SHP77 (cell line): Measurements from ENCODE around the gene PLD4.
"Not testable (repeated sequence)": the region's sequence is repeated elsewhere in the genome, so short reads cannot be mapped to it uniquely, and the experiment has no call there.

Experiments used
- DNase-seq, 2 experiments: peaks; one replicate each; lab custom pipeline; 2025; lab: John Stamatoyannopoulos, UW

PLD4 gene

DNA sequence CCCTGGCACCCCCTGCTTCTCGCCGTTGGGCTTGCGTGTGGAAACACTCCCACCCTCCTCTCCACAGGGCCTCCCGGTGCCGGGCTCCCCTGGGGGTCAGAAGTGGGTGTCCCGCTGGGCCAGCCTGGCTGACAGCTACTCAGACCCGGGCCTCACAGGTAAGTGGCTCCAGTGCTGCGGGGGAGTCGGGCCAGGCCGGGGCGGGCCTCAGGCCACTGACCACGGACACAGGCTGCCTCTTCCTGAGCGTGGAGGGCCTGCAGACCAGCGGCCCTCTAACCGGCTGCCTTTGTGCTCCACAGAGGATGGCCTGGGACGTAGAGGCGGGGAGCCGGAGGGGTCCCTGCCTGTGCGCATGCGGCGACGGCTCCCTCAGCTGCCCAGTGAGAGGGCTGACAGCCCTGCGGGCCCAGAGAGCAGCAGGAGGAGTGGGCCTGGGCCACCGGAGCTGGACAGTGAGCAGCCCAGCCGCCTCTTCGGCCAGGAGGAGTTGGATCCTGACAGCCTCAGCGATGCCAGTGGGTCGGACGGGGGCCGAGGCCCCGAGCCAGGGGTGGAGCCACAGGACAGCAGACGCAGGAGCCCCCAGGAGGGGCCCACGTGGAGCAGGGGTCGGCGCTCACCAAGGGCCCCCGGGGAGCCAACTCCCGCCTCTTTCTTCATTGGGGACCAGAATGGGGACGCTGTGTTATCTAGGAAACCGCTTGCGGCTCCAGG lies 38.5 kb upstream of the PLD4 start:
- no peak for DNase-seq

- DNase-seq: no peak
These were observed 37.7 kb upstream of the PLD4 start for GRCh38 chr14:104886690-104887622.

GRCh38 chr14:104887623-104888488 lies 36.8 kb upstream of the PLD4 start:
- DNase-seq: no peak

- DNase-seq: no peak
These were observed 35.9 kb upstream of the PLD4 start for GRCh38 chr14:104888489-104889374.

DNA sequence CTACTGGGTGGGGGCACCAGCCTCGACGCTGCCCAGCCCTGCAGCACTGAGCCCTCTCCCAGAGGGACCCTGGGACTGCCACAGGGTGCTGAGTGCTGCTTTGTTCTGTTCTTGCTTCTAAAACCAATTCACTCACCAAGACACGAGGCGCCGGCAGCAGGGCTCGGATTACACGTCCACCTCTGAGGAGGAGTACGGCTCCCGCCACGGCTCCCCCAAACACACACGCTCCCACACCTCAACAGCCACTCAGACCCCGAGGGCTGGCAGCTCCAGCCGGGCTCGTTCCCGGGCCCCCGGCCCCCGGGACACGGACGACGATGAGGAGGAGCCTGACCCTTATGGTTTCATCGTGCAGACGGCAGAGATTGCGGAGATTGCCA lies 35.3 kb upstream of the PLD4 start:
- DNase-seq: no peak

DNA sequence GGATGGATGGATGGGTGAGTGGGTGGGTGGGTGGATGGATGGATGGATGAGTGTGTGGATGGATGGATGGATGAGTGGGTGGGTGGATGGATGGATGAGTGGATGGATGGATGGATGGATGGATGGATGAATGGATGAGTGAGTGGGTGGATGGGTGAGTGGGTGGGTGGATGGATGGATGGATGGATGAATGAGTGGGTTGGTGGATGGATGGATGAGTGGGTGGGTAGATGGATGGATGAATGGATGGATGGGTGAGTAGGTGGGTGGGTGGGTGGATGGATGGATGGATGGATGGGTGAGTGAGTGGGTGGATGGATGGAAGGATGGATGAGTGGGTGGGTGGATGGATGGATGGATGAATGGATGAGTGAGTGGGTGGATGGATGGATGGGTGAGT lies 34.4 kb upstream of the PLD4 start:
- not testable (repeated sequence) for DNase-seq

DNA sequence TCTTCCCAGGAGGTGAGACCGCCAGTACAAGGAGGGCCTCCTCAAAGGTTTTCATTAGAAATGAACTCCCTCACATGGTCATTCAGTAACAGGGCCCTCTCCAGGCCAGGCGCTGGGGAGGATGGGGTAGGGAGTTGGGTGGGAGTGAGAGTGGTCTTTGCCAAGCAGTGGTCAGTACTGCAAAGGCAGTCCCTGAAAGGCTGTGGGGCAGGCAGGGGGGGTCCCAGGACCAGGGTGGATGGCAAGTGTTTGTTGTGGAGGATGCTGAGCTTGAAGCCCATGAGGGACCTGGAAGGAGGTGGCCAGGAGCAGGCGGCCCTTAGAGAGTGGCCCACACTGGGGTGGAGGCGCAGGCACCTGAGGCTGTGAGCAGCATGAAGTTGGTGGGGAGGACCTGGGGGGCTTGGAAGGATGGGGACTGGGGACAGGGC lies 33.5 kb upstream of the PLD4 start:
- DNase-seq: no peak

DNA sequence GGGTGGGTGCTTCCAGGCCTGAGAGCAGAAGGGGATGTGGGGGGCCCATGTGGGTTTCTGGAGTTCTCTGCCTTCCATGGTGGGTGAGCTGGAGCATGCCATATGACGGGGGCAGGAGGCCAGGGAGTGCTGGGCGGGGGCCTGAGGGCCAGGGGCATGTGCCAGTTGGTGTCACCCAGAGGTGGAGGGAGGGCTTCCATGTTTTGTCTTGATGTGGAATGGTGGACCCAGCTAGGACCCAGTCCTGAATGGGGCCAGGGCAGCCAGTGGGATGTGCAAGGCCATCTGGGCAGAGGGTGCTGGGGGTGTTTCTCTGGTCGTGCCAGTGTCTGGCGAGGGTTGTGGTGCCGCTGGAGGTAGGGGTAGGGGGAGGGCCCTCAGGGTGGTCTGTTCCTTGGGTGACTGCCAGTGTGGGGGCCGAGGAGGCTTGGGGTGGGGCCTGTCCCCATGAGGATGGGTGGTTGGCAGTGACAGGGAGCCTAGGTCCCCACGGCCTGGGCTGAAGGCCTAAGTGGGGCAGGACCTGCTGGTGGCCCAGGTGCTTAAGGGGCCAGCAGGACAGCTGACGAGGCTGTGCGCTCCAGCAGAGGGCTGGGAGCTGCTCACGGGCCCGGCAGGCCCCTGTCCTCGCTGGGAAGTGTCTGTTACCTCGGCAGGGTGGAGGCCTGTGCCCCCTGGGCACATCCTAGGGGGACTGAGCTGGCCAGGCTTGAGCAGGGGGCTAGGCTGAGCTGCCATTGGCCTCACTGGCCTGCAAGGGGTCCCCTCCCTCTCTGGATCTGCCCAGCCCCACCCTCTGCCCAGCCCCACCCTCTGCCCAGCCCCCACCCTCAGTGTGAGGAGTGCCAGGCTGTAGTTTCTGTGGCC lies 32.8 kb upstream of the PLD4 start:
- no peak for DNase-seq

- no peak for DNase-seq
These were observed 31.9 kb upstream of the PLD4 start for GRCh38 chr14:104892531-104893434.

DNA sequence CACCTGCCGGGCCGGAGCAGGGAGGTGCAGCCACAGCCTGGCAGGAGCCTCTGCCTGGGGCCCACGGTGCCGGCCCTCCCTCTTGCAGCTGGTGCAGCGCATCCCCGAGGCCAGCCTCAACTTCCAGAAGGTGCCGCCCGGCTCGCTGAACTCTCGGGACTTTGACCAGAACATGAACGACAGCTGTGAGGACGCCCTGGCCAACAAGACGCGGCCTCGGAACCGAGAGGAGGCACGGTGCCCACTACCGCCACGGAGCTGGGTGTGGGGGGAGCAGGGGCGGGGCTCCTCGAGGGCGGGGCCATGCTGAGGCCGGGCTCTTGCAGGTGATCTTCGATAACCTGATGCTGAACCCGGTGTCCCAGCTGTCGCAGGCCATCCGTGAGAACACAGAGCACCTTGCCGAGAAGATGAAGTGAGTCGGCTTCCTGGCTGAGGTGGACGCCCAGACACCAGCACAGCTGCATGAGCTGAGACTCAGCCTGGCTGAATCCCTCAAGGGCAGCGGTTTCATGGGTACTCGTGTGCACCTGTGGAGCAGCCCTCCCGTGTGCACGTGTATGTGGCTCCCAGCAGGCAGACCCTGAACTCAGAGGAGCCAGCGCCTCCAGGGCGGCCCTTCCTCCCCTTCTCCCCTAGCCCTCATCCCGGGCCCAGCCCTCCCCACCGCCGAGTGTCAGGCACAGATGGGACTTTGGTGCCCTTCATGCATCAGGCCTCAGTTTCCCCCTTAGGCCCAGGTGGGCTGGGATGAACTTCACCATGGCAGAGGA lies 31.1 kb upstream of the PLD4 start:
- DNase-seq: no peak

GRCh38 chr14:104894331-104895206 lies 30.1 kb upstream of the PLD4 start:
- DNase-seq: no peak

DNA sequence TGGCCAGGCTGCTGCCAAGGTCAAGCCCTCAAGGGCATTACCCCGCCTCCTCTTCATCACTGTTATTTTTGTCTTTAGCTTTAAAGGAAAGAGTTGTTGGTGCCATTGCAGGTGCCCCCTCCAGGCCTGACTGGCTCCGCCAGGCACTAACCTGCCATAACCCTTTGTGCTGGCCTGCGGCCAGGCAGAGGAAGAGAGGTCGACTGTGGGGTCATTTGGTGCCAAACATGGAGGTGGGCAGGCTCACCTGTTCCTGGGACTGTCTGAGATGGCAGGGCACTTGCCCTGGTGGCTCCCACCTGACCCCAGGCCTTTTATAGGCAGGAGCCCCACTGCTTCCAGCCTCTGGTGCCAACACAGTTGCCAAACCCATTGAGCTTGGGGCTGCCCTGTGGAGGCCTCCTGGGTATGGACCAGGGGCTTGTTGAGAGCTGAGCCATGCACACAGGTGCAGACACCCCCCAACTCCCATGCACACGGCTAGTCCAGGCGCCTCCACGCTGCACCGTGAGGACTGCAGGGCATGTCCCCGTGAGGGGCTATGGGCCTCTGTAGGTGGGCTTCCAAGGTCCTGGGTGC lies 29.4 kb upstream of the PLD4 start:
- DNase-seq: no peak

GRCh38 chr14:104895786-104896661 lies 28.7 kb upstream of the PLD4 start:
- peak; percentile 79 to 84 for DNase-seq

GRCh38 chr14:104897330-104898194 lies 27.1 kb upstream of the PLD4 start:
- DNase-seq: no peak

DNA sequence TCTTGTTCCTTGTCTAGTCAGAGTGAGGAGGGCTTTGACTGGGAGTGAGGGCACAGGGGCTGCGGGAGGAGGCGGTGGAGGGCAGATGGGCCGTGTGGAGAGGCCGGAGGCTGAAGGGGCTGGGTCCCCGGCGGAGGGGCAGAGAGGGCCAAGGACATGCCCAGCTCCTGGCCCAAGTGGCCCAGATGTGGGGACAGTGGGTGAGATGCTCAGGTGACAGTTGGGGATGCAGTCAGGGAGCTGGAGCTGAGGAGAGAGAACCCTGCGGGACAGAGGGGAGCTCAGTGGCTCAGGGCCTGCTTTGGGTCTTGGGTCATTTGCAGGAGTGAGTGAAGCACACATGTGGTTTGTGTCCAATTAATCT lies 26.5 kb upstream of the PLD4 start:
- no peak for DNase-seq
